ENCODE data around the gene PTPN4.
A peak's percentile ranks its signal among the peaks of the same experiment; 100 is the strongest.

PTPN4 gene

DNA sequence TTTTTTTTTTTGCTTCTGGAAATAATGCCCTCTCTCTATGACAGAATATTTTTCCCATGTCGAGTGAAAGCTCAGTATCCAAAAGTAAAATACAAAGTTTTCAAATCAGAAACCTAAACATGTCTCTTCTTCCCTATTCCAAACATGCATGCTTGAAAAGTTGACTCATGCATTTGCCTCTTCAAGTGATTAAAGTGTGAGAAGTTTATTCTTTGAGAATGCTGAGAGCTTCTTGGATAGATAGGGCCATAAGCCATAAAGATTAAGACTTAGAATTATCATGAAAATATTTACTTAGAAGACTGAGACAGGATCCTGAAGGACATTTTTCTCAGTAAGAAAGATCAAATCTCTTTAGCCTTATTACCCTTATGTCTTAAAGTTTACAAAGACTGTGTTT lies 154.5 kb downstream of the PTPN4 start:
- H3K27ac ChIP-seq (ENCODE audit: insufficient read depth in 1 of 2, low read depth in 1 of 2, low read length in 2 of 2, poor library complexity in 1 of 2, severe bottlenecking in 2 of 2), result no peak overlapping the region
- H3K4me3 ChIP-seq (ENCODE audit: control insufficient read depth in 1 of 7, extremely low read depth in 1 of 7, insufficient read depth in 4 of 7, low read depth in 2 of 7, low read length in 6 of 7), result no peak overlapping the region
- CTCF ChIA-PET, result no interaction called here
- POLR2A ChIA-PET, result interaction anchor here (0.5 kb wide), 1 partner anchor 528 kb away, joined by 4 read pairs; no protein-coding TSS in a partner anchor
- H3K4me1 ChIP-seq (ENCODE audit: control extremely low read depth in 1 of 4, control insufficient read depth in 4 of 4, insufficient read depth in 4 of 4, low read length in 3 of 4), result no peaks in the 10 kb centered on the region
- no peaks in the 10 kb centered on the region for H3K27me3 ChIP-seq (replicated peaks in 2 of 5; ENCODE audit: control insufficient read depth in 4 of 5, insufficient read depth in 5 of 5, low read length in 4 of 5)
- no CpG with 5 or more reads among the region's 1 CpG for WGBS (ENCODE audit: insufficient coverage)
- DNase-seq, result no peak
- H3K36me3 ChIP-seq (ENCODE audit: control insufficient read depth in 4 of 4, insufficient read depth in 4 of 4, low read length in 3 of 4), result peaks cover 0 to 4% (median 2%) of the 10 kb centered on the region in 4 experiments
- peaks cover 0 to 6% (median 4%) of the 10 kb centered on the region in 5 experiments for H3K9me3 ChIP-seq (ENCODE audit: control extremely low read depth in 1 of 5, control insufficient read depth in 4 of 5, insufficient read depth in 2 of 5, low read depth in 1 of 5, low read length in 4 of 5)

DNA sequence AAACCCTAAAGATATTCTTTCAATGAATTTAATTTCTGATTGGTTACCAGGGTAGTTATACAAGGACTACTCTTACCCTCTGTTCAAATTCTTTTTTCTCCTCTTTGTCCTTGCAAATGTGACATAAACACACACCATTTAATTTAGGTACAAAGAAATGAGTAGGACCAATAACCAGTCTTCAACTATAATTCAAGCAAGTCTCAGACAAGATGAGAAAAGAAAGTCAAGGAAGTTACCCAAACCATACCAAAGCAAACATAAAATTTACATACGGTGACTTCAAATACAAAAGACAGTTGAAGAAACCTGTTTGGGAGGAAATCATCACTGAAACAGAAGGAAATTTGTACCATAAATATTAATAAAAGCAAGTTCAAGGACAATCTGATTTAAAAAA lies 162.1 kb downstream of the PTPN4 start:
- POLR2A ChIA-PET, result no interaction called here

DNA sequence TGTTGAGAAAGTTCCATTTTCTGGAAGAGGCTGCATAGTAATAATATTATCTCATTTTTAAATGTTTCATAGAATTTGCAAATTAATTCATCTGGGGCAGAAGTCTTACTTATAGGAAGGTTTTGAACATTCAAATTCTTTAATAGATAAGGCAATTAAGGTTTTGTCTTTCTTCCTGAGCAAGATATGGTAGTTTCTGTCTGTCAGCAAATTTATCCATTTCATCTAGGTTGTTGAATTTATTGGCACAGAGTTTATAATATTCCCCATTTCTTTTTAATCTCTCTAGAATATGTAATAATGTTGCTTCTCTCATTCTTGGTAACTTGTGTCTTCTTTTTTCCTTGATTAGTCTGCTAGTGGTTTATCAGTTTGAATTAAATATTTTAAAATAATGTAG lies 163.0 kb downstream of the PTPN4 start:
- no peak for DNase-seq
- peaks cover 0 to 5% (median 0%) of the 10 kb centered on the region in 4 experiments for H3K4me1 ChIP-seq (ENCODE audit: control extremely low read depth in 1 of 4, control insufficient read depth in 4 of 4, insufficient read depth in 4 of 4, low read length in 3 of 4)
- no peaks in the 10 kb centered on the region for H3K27me3 ChIP-seq (replicated peaks in 2 of 5; ENCODE audit: control insufficient read depth in 4 of 5, insufficient read depth in 5 of 5, low read length in 4 of 5)
- no peak overlapping the region for H3K27ac ChIP-seq (ENCODE audit: insufficient read depth in 1 of 2, low read depth in 1 of 2, low read length in 2 of 2, poor library complexity in 1 of 2, severe bottlenecking in 2 of 2)
- H3K9me3 ChIP-seq (ENCODE audit: control extremely low read depth in 1 of 5, control insufficient read depth in 4 of 5, insufficient read depth in 2 of 5, low read depth in 1 of 5, low read length in 4 of 5), result no peaks in the 10 kb centered on the region
- no peak overlapping the region for H3K4me3 ChIP-seq (ENCODE audit: control insufficient read depth in 1 of 7, extremely low read depth in 1 of 7, insufficient read depth in 4 of 7, low read depth in 2 of 7, low read length in 6 of 7)
- no peaks in the 10 kb centered on the region for H3K36me3 ChIP-seq (ENCODE audit: control insufficient read depth in 4 of 4, insufficient read depth in 4 of 4, low read length in 3 of 4)
- ChIA-PET POLR2A (no interaction called here), CTCF (no interaction called here)

More for the DNA sequence above, 162.1 kb downstream of the PTPN4 start:
- H3K27ac ChIP-seq (ENCODE audit: insufficient read depth in 1 of 2, low read depth in 1 of 2, low read length in 2 of 2, poor library complexity in 1 of 2, severe bottlenecking in 2 of 2), result no peak overlapping the region
- no peak for DNase-seq
- no CpG with 5 or more reads among the region's 1 CpG for WGBS (ENCODE audit: insufficient coverage)
- H3K36me3 ChIP-seq (ENCODE audit: control insufficient read depth in 4 of 4, insufficient read depth in 4 of 4, low read length in 3 of 4), result peaks cover 0 to 3% (median 0%) of the 10 kb centered on the region in 4 experiments
- no peak overlapping the region for H3K4me3 ChIP-seq (ENCODE audit: control insufficient read depth in 1 of 7, extremely low read depth in 1 of 7, insufficient read depth in 4 of 7, low read depth in 2 of 7, low read length in 6 of 7)
- H3K4me1 ChIP-seq (ENCODE audit: control extremely low read depth in 1 of 4, control insufficient read depth in 4 of 4, insufficient read depth in 4 of 4, low read length in 3 of 4), result no peaks in the 10 kb centered on the region
- no peaks in the 10 kb centered on the region for H3K9me3 ChIP-seq (ENCODE audit: control extremely low read depth in 1 of 5, control insufficient read depth in 4 of 5, insufficient read depth in 2 of 5, low read depth in 1 of 5, low read length in 4 of 5)
- no peaks in the 10 kb centered on the region for H3K27me3 ChIP-seq (replicated peaks in 2 of 5; ENCODE audit: control insufficient read depth in 4 of 5, insufficient read depth in 5 of 5, low read length in 4 of 5)
- CTCF ChIA-PET, result no interaction called here

DNA sequence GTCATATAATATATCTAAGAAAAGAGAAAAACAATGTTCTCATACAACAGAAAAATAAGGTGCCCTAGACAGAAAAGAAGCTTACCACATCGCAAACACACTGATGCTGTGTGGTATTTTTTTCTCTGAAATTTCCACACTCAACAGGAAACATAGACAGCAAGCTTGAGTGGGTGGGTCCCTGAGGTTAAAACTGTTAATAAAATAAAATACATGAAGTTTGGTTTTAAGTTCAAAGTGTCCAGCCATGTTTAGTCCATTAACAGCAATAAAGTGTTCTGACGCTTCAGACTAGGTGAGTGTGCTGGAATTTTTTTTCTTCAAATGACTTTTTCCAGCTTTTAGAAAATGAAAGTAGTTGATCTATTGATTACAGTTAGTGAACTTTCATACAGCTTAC lies 169.8 kb downstream of the PTPN4 start:
- Histone ChIP-seq H3K4me3 (ENCODE audit: control insufficient read depth in 1 of 7, extremely low read depth in 1 of 7, insufficient read depth in 4 of 7, low read depth in 2 of 7, low read length in 6 of 7) (peak overlapping the region in 2 of 7 experiments; percentile 42 to 53), H3K27ac (ENCODE audit: insufficient read depth in 1 of 2, low read depth in 1 of 2, low read length in 2 of 2, poor library complexity in 1 of 2, severe bottlenecking in 2 of 2) (peak overlapping the region in 1 of 2 experiments; percentile 72)

DNA sequence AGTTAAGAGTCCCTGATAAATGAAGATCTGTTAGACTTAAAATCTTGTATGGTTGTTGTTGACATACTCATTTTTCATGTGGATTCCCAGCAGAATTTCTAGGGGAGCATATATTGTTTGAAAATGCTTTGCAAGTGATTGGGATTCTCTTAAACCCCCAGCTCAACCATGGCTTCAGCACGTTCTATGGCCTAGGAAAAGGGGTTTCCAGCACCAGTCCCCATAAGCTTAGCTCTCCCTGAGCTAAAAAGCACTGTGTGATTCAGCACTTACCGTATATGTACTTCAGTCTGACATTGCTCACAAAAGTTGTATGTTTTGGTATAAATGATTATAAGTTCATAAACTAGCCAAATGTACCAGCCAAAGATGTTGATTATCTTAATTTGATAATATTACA lies 173.1 kb downstream of the PTPN4 start:
- DNase-seq, result no peak
- peaks cover 0 to 12% (median 1%) of the 10 kb centered on the region in 4 experiments for H3K4me1 ChIP-seq (ENCODE audit: control extremely low read depth in 1 of 4, control insufficient read depth in 4 of 4, insufficient read depth in 4 of 4, low read length in 3 of 4)
- peaks cover 0 to 25% (median 17%) of the 10 kb centered on the region in 4 experiments for H3K36me3 ChIP-seq (ENCODE audit: control insufficient read depth in 4 of 4, insufficient read depth in 4 of 4, low read length in 3 of 4)
- POLR2A ChIA-PET, result no interaction called here
- H3K4me3 ChIP-seq (ENCODE audit: control insufficient read depth in 1 of 7, extremely low read depth in 1 of 7, insufficient read depth in 4 of 7, low read depth in 2 of 7, low read length in 6 of 7), result no peak overlapping the region
- no peaks in the 10 kb centered on the region for H3K27me3 ChIP-seq (replicated peaks in 2 of 5; ENCODE audit: control insufficient read depth in 4 of 5, insufficient read depth in 5 of 5, low read length in 4 of 5)
- no peaks in the 10 kb centered on the region for H3K9me3 ChIP-seq (ENCODE audit: control extremely low read depth in 1 of 5, control insufficient read depth in 4 of 5, insufficient read depth in 2 of 5, low read depth in 1 of 5, low read length in 4 of 5)
- WGBS (ENCODE audit: insufficient coverage), result 100% methylated on average over 1 of the region's 2 CpGs
- H3K27ac ChIP-seq (ENCODE audit: insufficient read depth in 1 of 2, low read depth in 1 of 2, low read length in 2 of 2, poor library complexity in 1 of 2, severe bottlenecking in 2 of 2), result no peak overlapping the region
- CTCF ChIA-PET, result no interaction called here

More for the DNA sequence above, 169.8 kb downstream of the PTPN4 start:
- H3K27me3 ChIP-seq (replicated peaks in 2 of 5; ENCODE audit: control insufficient read depth in 4 of 5, insufficient read depth in 5 of 5, low read length in 4 of 5), result no peaks in the 10 kb centered on the region
- ChIA-PET POLR2A (no interaction called here), CTCF (no interaction called here)
- H3K36me3 ChIP-seq (ENCODE audit: control insufficient read depth in 4 of 4, insufficient read depth in 4 of 4, low read length in 3 of 4), result peaks cover 0 to 9% (median 8%) of the 10 kb centered on the region in 4 experiments
- peak in 2 of 3 donors; percentile 42 to 63 for DNase-seq
- no peaks in the 10 kb centered on the region for H3K9me3 ChIP-seq (ENCODE audit: control extremely low read depth in 1 of 5, control insufficient read depth in 4 of 5, insufficient read depth in 2 of 5, low read depth in 1 of 5, low read length in 4 of 5)
- WGBS (ENCODE audit: insufficient coverage), result no CpG with 5 or more reads among the region's 2 CpGs
- H3K4me1 ChIP-seq (ENCODE audit: control extremely low read depth in 1 of 4, control insufficient read depth in 4 of 4, insufficient read depth in 4 of 4, low read length in 3 of 4), result peaks cover 0 to 17% (median 1%) of the 10 kb centered on the region in 4 experiments

DNA sequence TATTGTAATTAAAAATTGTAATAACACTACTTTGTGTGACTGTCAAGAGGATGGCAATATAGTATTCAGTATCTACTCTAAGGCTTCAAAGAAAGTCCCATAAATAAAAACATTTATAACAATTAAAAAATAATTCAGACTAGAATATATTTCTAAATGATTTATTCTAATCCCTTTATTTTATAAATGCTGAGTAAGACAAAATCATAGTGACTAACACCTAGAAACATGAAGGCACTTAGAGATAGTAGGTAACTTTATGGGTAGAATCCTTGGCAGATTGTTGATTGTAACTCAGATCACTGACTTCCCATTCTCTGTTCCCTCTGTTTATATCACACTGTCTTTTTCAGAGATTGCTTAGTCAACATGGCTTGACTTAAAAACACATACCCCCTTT lies 174.6 kb downstream of the PTPN4 start:
- ChIA-PET POLR2A (no interaction called here), CTCF (no interaction called here)
- Histone ChIP-seq H3K9me3 (ENCODE audit: control extremely low read depth in 1 of 5, control insufficient read depth in 4 of 5, insufficient read depth in 2 of 5, low read depth in 1 of 5, low read length in 4 of 5) (no peaks in the 10 kb centered on the region), H3K36me3 (ENCODE audit: control insufficient read depth in 4 of 4, insufficient read depth in 4 of 4, low read length in 3 of 4) (peaks cover 0 to 29% (median 18%) of the 10 kb centered on the region in 4 experiments), H3K27me3 (replicated peaks in 2 of 5; ENCODE audit: control insufficient read depth in 4 of 5, insufficient read depth in 5 of 5, low read length in 4 of 5) (no peaks in the 10 kb centered on the region), H3K27ac (ENCODE audit: insufficient read depth in 1 of 2, low read depth in 1 of 2, low read length in 2 of 2, poor library complexity in 1 of 2, severe bottlenecking in 2 of 2) (no peak overlapping the region), H3K4me1 (ENCODE audit: control extremely low read depth in 1 of 4, control insufficient read depth in 4 of 4, insufficient read depth in 4 of 4, low read length in 3 of 4) (peaks cover 0 to 9% (median 1%) of the 10 kb centered on the region in 4 experiments), H3K4me3 (ENCODE audit: control insufficient read depth in 1 of 7, extremely low read depth in 1 of 7, insufficient read depth in 4 of 7, low read depth in 2 of 7, low read length in 6 of 7) (no peak overlapping the region)
- DNase-seq, result no peak

DNA sequence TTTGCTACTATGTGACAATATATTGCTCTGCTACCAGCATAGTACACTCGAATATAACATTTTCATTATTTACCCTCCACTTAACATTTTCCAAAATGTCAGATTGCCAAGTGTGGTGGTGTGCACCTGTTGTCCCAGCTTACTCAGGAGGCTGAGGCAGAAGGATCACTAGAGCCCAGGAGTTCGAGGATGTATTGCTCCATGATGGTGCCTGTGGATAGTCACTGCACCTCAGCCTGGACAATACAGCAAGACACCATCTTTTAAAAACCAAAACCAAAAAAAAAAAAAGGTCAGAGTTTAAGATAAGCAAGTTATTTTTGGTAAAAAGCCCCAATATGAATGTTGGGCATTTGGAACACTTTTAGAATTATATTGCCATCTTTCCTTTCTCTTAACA lies 178.0 kb downstream of the PTPN4 start:
- H3K4me1 ChIP-seq (ENCODE audit: control extremely low read depth in 1 of 4, control insufficient read depth in 4 of 4, insufficient read depth in 4 of 4, low read length in 3 of 4), result no peaks in the 10 kb centered on the region
- no peak overlapping the region for H3K27ac ChIP-seq (ENCODE audit: insufficient read depth in 1 of 2, low read depth in 1 of 2, low read length in 2 of 2, poor library complexity in 1 of 2, severe bottlenecking in 2 of 2)
- no peak for DNase-seq
- POLR2A ChIA-PET, result no interaction called here
- no peaks in the 10 kb centered on the region for H3K9me3 ChIP-seq (ENCODE audit: control extremely low read depth in 1 of 5, control insufficient read depth in 4 of 5, insufficient read depth in 2 of 5, low read depth in 1 of 5, low read length in 4 of 5)
- peaks cover 0 to 23% (median 17%) of the 10 kb centered on the region in 4 experiments for H3K36me3 ChIP-seq (ENCODE audit: control insufficient read depth in 4 of 4, insufficient read depth in 4 of 4, low read length in 3 of 4)
- no CpG with 5 or more reads among the region's 2 CpGs for WGBS (ENCODE audit: insufficient coverage)
- no peak overlapping the region for H3K4me3 ChIP-seq (ENCODE audit: control insufficient read depth in 1 of 7, extremely low read depth in 1 of 7, insufficient read depth in 4 of 7, low read depth in 2 of 7, low read length in 6 of 7)
- CTCF ChIA-PET, result no interaction called here
- no peaks in the 10 kb centered on the region for H3K27me3 ChIP-seq (replicated peaks in 2 of 5; ENCODE audit: control insufficient read depth in 4 of 5, insufficient read depth in 5 of 5, low read length in 4 of 5)
